ENCODE measurements around the gene SRSF12. TPM values are rescaled to one million over a fixed set of nuclear protein-coding genes. Genes with fewer than 3 reads are reported as not detected.

Gene SRSF12
- total and polyA plus RNA-seq, 2 donors (not counting 3 experiments of a cell fraction or from before 2014, with no cell fraction given) = 0.07 to 0.18 TPM

GRCh38 chr6:89050155-89050554, 67.7 kb downstream of the SRSF12 start:
- FAIRE-seq (no peak), DNase-seq (ENCODE audit: low read depth, low spot score) (no peak)
- intact Hi-C loops (cut with micrococcal nuclease) (no loop called here), dilution Hi-C loops (cut with MboI; ENCODE audit: extremely low pct_ligation_motif_present, low sequenced_read_pairs) (no loop called here)
- Histone ChIP-seq H3K27me3 (ENCODE audit: control insufficient read depth in 2 of 2, insufficient read depth in 2 of 2, low read length in 2 of 2) (no peaks in the 10 kb centered on the region), H3K4me3 (replicated peaks in 1 of 3; ENCODE audit: insufficient read depth in 1 of 3, low read depth in 1 of 3, low read length in 3 of 3) (no peak overlapping the region), H3K36me3 (ENCODE audit: control insufficient read depth in 2 of 2, extremely low read depth in 1 of 2, insufficient read depth in 2 of 2, low read length in 2 of 2) (no peaks in the 10 kb centered on the region), H3K79me2 (ENCODE audit: control insufficient read depth, insufficient read depth, low read length) (no peaks in the 10 kb centered on the region), H4K20me1 (replicated peaks; ENCODE audit: control insufficient read depth, extremely low read depth, insufficient read depth, low read length) (no peaks in the 10 kb centered on the region), H3K4me1 (ENCODE audit: control insufficient read depth, extremely low read depth, insufficient read depth, low read length) (no peaks in the 10 kb centered on the region), H3K27ac (ENCODE audit: insufficient read depth, low read depth, low read length) (no peak overlapping the region), H2AFZ (ENCODE audit: low read depth, low read length) (no peak overlapping the region), H3K9me1 (replicated peaks; ENCODE audit: control insufficient read depth, extremely low read depth, insufficient read depth, low read length) (no peaks in the 10 kb centered on the region), H3K9ac (replicated peaks; ENCODE audit: extremely low read depth, insufficient read depth, low read length) (no peak overlapping the region), H3K4me2 (ENCODE audit: insufficient read depth, low read length) (no peak overlapping the region), H3K9me3 (replicated peaks; ENCODE audit: control insufficient read depth, insufficient read depth, low read length) (no peaks in the 10 kb centered on the region)
- BruUV-seq (replicated peaks) = no TSS peak
- TF ChIP-seq, protein P1, sequence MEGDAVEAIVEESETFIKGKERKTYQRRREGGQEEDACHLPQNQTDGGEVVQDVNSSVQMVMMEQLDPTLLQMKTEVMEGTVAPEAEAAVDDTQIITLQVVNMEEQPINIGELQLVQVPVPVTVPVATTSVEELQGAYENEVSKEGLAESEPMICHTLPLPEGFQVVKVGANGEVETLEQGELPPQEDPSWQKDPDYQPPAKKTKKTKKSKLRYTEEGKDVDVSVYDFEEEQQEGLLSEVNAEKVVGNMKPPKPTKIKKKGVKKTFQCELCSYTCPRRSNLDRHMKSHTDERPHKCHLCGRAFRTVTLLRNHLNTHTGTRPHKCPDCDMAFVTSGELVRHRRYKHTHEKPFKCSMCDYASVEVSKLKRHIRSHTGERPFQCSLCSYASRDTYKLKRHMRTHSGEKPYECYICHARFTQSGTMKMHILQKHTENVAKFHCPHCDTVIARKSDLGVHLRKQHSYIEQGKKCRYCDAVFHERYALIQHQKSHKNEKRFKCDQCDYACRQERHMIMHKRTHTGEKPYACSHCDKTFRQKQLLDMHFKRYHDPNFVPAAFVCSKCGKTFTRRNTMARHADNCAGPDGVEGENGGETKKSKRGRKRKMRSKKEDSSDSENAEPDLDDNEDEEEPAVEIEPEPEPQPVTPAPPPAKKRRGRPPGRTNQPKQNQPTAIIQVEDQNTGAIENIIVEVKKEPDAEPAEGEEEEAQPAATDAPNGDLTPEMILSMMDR (IDR thresholded peaks at IDR 0.05; ENCODE audit: extremely low read depth in 1 of 2, insufficient read depth in 1 of 2, low read depth in 1 of 2, low read length in 2 of 2) = no peak
- no peak for TF ChIP-seq FOS (IDR thresholded peaks at IDR 0.05; ENCODE audit: borderline replicate concordance, insufficient read depth, low read length)
- TF ChIP-seq EZH2 (IDR thresholded peaks at IDR 0.05; ENCODE audit: borderline replicate concordance, low read depth, low read length, severe bottlenecking) = no peak
- TF ChIP-seq GATA2 (IDR thresholded peaks at IDR 0.05; ENCODE audit: insufficient read depth, insufficient read length, low read depth, low read length) = no peak
- no peak for TF ChIP-seq POLR2AphosphoS5 (IDR thresholded peaks at IDR 0.05; ENCODE audit: insufficient read depth, low read depth, low read length)
- POLR2A ChIA-PET = no interaction called here
- CTCF ChIA-PET = no interaction called here

DNA sequence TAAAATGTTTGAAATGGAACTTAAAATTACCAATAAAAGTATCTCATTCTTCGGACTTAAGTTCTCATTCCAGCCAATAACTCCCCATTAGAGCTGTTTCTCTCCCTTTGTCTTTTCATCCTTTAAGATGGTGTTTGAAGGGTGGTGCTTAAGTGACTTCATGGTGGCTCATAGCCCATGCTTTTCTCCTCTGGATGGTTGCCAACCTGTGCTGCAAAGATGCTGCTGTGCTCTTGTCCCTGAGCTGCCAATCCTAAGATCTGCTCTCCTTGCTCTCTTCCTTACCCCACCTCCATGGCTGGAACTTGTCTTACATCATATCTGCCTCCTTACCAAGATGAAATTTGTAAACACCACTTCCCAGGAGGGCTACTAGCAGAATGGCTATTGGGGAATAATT, 68.9 kb downstream of the SRSF12 start:
- Histone ChIP-seq H3K36me3 (ENCODE audit: control insufficient read depth in 2 of 2, extremely low read depth in 1 of 2, insufficient read depth in 2 of 2, low read length in 2 of 2) (no peaks in the 10 kb centered on the region), H3K4me3 (replicated peaks in 1 of 3; ENCODE audit: insufficient read depth in 1 of 3, low read depth in 1 of 3, low read length in 3 of 3) (no peak overlapping the region), H3K79me2 (ENCODE audit: control insufficient read depth, insufficient read depth, low read length) (no peaks in the 10 kb centered on the region), H3K27me3 (ENCODE audit: control insufficient read depth in 2 of 2, insufficient read depth in 2 of 2, low read length in 2 of 2) (no peaks in the 10 kb centered on the region), H3K9ac (replicated peaks; ENCODE audit: extremely low read depth, insufficient read depth, low read length) (no peak overlapping the region), H3K4me1 (ENCODE audit: control insufficient read depth, extremely low read depth, insufficient read depth, low read length) (no peaks in the 10 kb centered on the region), H3K27ac (ENCODE audit: insufficient read depth, low read depth, low read length) (no peak overlapping the region), H4K20me1 (replicated peaks; ENCODE audit: control insufficient read depth, extremely low read depth, insufficient read depth, low read length) (no peaks in the 10 kb centered on the region), H3K9me3 (replicated peaks; ENCODE audit: control insufficient read depth, insufficient read depth, low read length) (no peaks in the 10 kb centered on the region), H3K9me1 (replicated peaks; ENCODE audit: control insufficient read depth, extremely low read depth, insufficient read depth, low read length) (no peaks in the 10 kb centered on the region), H2AFZ (ENCODE audit: low read depth, low read length) (no peak overlapping the region), H3K4me2 (ENCODE audit: insufficient read depth, low read length) (no peak overlapping the region)
- ChIA-PET CTCF (no interaction called here), POLR2A (no interaction called here)
- FAIRE-seq (no peak), DNase-seq (ENCODE audit: low read depth, low spot score) (no peak)
- no TSS peak for BruUV-seq (replicated peaks)
- no peak for TF ChIP-seq EZH2 (IDR thresholded peaks at IDR 0.05; ENCODE audit: borderline replicate concordance, low read depth, low read length, severe bottlenecking)
- TF ChIP-seq POLR2AphosphoS5 (IDR thresholded peaks at IDR 0.05; ENCODE audit: insufficient read depth, low read depth, low read length) = no peak
- TF ChIP-seq MYC (IDR thresholded peaks at IDR 0.05; ENCODE audit: low read depth, low read length) = no peak
- TF ChIP-seq GATA2 (IDR thresholded peaks at IDR 0.05; ENCODE audit: insufficient read depth, insufficient read length, low read depth, low read length) = no peak
- no peak for TF ChIP-seq MAX (IDR thresholded peaks at IDR 0.05; ENCODE audit: insufficient read depth, insufficient read length)
- TF ChIP-seq, protein P1 (IDR thresholded peaks at IDR 0.05; ENCODE audit: extremely low read depth in 1 of 2, insufficient read depth in 1 of 2, low read depth in 1 of 2, low read length in 2 of 2) = no peak
- no peak for TF ChIP-seq POLR2A (IDR thresholded peaks at IDR 0.05; ENCODE audit: low read depth, low read length)
- TF ChIP-seq JUN (IDR thresholded peaks at IDR 0.05; ENCODE audit: borderline replicate concordance, insufficient read depth, insufficient read length, low read depth) = no peak
- no peak for TF ChIP-seq FOS (IDR thresholded peaks at IDR 0.05; ENCODE audit: borderline replicate concordance, insufficient read depth, low read length)
- dilution Hi-C loops (cut with MboI; ENCODE audit: extremely low pct_ligation_motif_present, low sequenced_read_pairs) (no loop called here), intact Hi-C loops (cut with micrococcal nuclease) (no loop called here)

All from endothelial cell of umbilical vein (primary cell).